GM18951 (cell line): ENCODE data around the gene PPFIA4.

Experiments used
- POLR2A ChIP-seq: IDR thresholded peaks from 4 replicates; pipeline ENCODE4 v1.6.1; 2011; ENCODE audit warnings: mild to moderate bottlenecking; ENCODE audit not compliant: insufficient read length, insufficient read depth; ENCODE audit errors: extremely low read depth
- in situ Hi-C: fragments of 300-500 bp; cut with MboI; formaldehyde crosslinking; loops from one replicate; pipeline ENCODE4 v1.12.0; 2022; ENCODE audit warnings: low sequenced_read_pairs, mixed read lengths, inconsistent platforms; ENCODE audit not compliant: unreplicated experiment

The PPFIA4 gene

GRCh38 chr1:203039609-203040512 is 13.6 kb downstream of the PPFIA4 start:
- no peak for TF ChIP-seq POLR2A
- in situ Hi-C loops, result loop anchor here (10.0 kb wide), 1 partner anchor 175 kb away; no protein-coding TSS in a partner anchor

GRCh38 chr1:203040513-203041275 is 14.4 kb downstream of the PPFIA4 start:
- no peak for TF ChIP-seq POLR2A
- in situ Hi-C loops, result no loop called here

DNA sequence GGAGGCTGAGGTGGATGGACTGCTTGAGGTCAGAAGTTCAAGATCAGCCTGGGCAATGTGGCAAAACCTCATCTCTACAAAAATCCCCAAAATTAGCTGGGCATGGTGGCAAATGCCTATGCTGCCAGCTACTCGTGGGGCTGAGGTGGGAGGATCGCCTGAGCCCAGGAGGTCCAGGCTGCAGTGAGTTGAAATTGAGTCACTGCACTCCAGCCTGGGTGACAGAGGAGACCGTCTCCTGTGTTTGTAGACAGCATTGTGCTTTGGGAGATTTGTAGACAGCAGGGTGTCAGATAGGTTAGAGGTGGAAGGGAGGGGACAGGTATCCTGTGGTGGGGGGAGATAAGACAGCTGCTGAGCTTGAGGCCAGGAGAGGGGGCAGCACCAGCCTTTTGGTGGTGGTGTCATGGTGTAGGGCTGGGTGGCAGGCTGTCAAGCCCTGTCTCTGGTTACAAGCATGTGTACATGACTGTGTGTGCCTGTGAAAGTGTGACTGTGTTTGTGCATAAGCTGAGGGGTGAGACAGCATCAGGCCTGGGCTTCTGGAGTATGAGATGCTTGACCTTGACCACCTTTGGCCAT is 15.2 kb downstream of the PPFIA4 start:
- in situ Hi-C loops, result no loop called here
- no peak for TF ChIP-seq POLR2A

- TF ChIP-seq POLR2A, result no peak
- in situ Hi-C loops, result no loop called here
Measured at GRCh38 chr1:203043830-203044545, 17.7 kb downstream of the PPFIA4 start.

DNA sequence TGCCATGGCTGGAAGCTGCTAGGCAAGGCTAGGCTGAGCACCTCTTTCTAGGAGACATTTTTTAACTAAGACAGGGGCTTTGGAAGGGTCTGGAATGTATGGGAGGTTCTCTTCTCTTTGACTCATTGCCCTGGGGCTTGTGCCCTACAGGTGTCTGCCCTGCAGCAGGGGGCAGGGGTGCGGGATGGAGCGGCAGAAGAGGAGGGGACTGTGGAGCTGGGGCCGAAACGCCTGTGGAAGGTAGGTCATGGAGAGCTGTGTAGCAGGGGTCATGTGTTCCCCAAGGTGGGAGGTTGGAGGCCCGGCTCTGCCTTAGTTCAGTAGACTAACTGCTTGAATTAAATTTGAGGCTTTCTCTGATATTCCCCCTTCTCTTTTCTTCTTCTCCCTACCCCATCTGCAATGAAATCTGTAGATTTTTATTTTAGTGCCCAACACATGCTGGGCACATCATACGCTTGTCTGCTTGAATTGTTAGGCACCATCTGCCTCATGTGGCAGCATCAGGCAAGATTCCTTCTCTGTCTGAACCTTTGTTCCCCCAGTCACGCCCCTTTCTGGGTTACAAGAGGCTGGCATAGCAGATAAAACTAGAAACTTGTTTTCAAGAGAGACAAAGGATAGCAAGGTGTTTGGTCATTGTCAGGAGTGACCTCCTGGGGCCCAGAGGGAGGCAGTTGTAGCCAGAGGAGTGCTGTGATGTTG is 18.4 kb downstream of the PPFIA4 start:
- no peak for TF ChIP-seq POLR2A
- in situ Hi-C loops, result no loop called here

DNA sequence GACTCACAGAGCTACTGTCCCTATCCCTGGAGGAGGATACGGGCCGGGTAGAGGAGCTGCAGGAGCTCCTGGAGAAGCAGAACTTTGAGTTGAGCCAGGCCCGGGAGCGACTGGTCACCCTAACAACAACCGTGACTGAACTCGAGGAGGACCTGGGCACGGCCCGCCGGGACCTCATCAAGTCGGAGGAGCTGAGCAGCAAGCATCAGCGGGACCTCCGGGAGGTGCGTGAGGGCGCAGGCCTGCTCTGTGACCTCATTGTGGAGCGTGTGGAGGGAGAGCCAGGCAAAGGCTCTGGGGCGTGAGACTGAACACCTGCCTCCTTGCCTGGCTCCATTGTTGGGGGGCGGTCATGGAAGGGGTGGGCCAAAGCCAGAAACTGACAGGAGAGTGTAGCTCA is 19.0 kb downstream of the PPFIA4 start:
- in situ Hi-C loops, result no loop called here
- TF ChIP-seq POLR2A, result no peak

DNA sequence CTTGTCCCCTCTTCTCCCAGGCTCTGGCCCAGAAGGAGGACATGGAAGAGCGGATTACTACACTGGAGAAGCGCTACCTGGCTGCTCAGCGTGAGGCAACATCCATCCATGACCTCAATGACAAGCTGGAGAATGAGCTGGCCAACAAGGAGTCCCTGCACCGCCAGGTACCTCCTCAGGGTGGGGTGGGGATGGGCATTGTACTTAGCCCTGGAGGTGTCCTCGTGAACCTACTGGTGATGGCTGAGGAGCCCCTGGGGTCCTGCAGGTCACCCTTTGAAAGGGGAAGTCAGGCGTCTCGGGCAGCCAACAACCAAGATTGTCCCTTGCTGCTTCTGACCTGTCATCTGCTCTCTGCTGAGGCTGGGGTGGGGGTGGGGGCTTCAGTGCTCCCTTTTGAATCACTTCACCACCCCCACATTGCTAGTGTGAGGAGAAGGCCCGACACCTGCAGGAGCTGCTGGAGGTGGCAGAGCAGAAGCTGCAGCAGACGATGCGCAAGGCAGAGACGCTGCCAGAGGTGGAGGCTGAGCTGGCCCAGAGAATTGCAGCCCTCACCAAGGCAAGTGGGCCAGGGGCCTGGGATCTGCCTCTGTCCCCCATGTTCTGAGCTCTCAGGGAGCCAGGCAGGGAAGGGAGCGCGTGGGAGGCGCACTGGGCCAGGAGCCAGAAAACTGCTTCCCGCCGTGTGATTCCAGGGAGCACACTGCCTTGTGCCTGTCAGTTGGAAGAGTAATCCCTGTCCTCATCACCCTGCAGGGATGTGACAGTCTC is 19.7 kb downstream of the PPFIA4 start:
- no peak for TF ChIP-seq POLR2A
- in situ Hi-C loops, result no loop called here

- no peak for TF ChIP-seq POLR2A
- in situ Hi-C loops, result no loop called here
Measured at GRCh38 chr1:203046984-203047630, 20.8 kb downstream of the PPFIA4 start.

DNA sequence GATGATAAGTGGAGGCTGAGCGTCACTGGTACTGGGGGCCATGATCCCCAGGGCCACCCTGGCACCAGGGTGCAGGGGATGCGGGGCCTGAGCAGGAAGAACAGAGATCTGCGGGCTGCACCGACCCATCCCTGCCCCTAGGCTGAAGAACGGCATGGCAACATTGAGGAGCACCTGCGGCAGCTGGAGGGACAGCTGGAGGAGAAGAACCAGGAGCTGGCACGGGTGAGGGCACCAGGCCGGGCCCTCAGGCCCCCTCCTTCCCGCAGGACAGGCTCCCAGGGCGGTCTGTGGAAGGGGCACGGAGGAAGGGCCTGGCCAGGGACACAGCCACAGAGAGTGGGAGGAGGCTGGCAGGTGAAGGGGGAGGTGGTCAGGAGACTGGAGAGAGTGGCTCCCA is 21.8 kb downstream of the PPFIA4 start:
- in situ Hi-C loops, result no loop called here
- TF ChIP-seq POLR2A, result no peak

- in situ Hi-C loops, result no loop called here
- TF ChIP-seq POLR2A, result no peak
Measured at GRCh38 chr1:203048555-203049051, 22.3 kb downstream of the PPFIA4 start.

GRCh38 chr1:203049077-203049476 is 22.8 kb downstream of the PPFIA4 start:
- no peak for TF ChIP-seq POLR2A
- in situ Hi-C loops, result no loop called here
